GM12865 (cell line): ENCODE measurements around the gene HDAC10.
"Not testable (repeated sequence)": the region's sequence is repeated elsewhere in the genome, so short reads cannot be mapped to it uniquely, and the experiment has no call there.

Experiments used
- DNase-seq: peaks from one replicate; pipeline ENCODE4 v3.0.0; 2010; ENCODE audit warnings: low read depth
- H3K4me3 ChIP-seq: 2 replicates; pipeline ENCODE4 v1.5.1; 2011; ENCODE audit warnings: mild to moderate bottlenecking, low read depth, low read length, control low read depth
- CTCF ChIP-seq: IDR thresholded peaks from 2 replicates; pipeline ENCODE4 v1.5.1; 2011; ENCODE audit warnings: low read length, control low read depth, low read depth, inconsistent platforms; ENCODE audit not compliant: insufficient read depth; ENCODE audit errors: missing control alignments

Gene HDAC10

GRCh38 chr22:50208430-50208938, 42.6 kb downstream of the HDAC10 start:
- no peak for DNase-seq

GRCh38 chr22:50207383-50208140, 43.5 kb downstream of the HDAC10 start:
- H3K4me3 ChIP-seq = no peak overlapping the region
- no peak for TF ChIP-seq CTCF
- peak; percentile 9 for DNase-seq

More at GRCh38 chr22:50208430-50208938, 42.6 kb downstream of the HDAC10 start:
- H3K4me3 ChIP-seq = no peak overlapping the region
- no peak for TF ChIP-seq CTCF

- no peak overlapping the region for H3K4me3 ChIP-seq
- peak; percentile 24 for DNase-seq
- TF ChIP-seq CTCF = peak; percentile 35
Measured at GRCh38 chr22:50206599-50206998, 44.5 kb downstream of the HDAC10 start.

GRCh38 chr22:50205781-50206569, 45.1 kb downstream of the HDAC10 start:
- no peak overlapping the region for H3K4me3 ChIP-seq
- TF ChIP-seq CTCF = no peak
- no peak for DNase-seq

GRCh38 chr22:50204998-50205397, 46.1 kb downstream of the HDAC10 start:
- not testable (repeated sequence) for DNase-seq, H3K4me3 ChIP-seq

- DNase-seq = no peak
- TF ChIP-seq CTCF = no peak
- no peak overlapping the region for H3K4me3 ChIP-seq
Measured at GRCh38 chr22:50204571-50204970, 46.5 kb downstream of the HDAC10 start.

GRCh38 chr22:50203288-50203687, 47.8 kb downstream of the HDAC10 start:
- no peak for TF ChIP-seq CTCF
- DNase-seq = no peak
- H3K4me3 ChIP-seq = no peak overlapping the region
